Tibial nerve (tissue), 4 donors: ENCODE results near the gene CCNY. TPM values are rescaled to one million over a fixed set of nuclear protein-coding genes. Genes with fewer than 3 reads are reported as not detected.

Source experiments
- DNase-seq, 2 donors: peaks; one replicate each; pipeline ENCODE4 v3.0.0-alpha.2; 2019; ENCODE audit warnings: low spot score in 2 of 2
- H3K27ac ChIP-seq, 4 donors: fragments of 200-600 bp; sonication (generic) in 3 of 4; one replicate each; pipeline ENCODE4 v1.5.1; 2017 to 2019; ENCODE audit warnings: mild to moderate bottlenecking in 1 of 4
- H3K27me3 ChIP-seq, 2 donors: fragments of 200-600 bp; sonication (generic) in 1 of 2; one replicate each; pipeline versions ENCODE4 v1.5.1 to v1.6.0; 2017 to 2019
- H3K36me3 ChIP-seq, 3 donors: fragments of 200-600 bp; sonication (generic); one replicate each; pipeline ENCODE4 v1.5.1; 2018 to 2019
- H3K4me1 ChIP-seq, 4 donors: fragments of 200-600 bp; sonication (generic) in 3 of 4; one replicate each; pipeline ENCODE4 v1.5.1; 2017 to 2019
- H3K4me3 ChIP-seq, 4 donors: fragments of 200-600 bp; sonication (generic) in 3 of 4; one replicate each; pipeline ENCODE4 v1.5.1; 2017 to 2019; ENCODE audit warnings: mild to moderate bottlenecking in 1 of 4, moderate library complexity in 1 of 4
- H3K9me3 ChIP-seq, 4 donors: fragments of 200-600 bp; sonication (generic) in 3 of 4; one replicate each; pipeline ENCODE4 v1.5.1; 2017 to 2019
- EP300 ChIP-seq, 2 donors: sonication (generic); formaldehyde crosslinking; IDR thresholded peaks; one replicate each; pipeline ENCODE4 v1.6.1; 2017; ENCODE audit warnings: antibody characterized with exemption in 2 of 2, mild to moderate bottlenecking in 1 of 2
- POLR2A ChIP-seq, 2 donors: fragments of 450-650 bp; IDR thresholded peaks; one replicate each; pipeline ENCODE4 v1.6.1; 2017; ENCODE audit warnings: antibody characterized with exemption in 2 of 2, mild to moderate bottlenecking in 2 of 2, moderate library complexity in 2 of 2
- WGBS, 2 donors: methylation state at CpG; one replicate each; pipeline ENCODE4 v1.1.5; 2018; 5-methylcytosine and 5-hydroxymethylcytosine counted together
- total RNA-seq, 4 donors: library from RNA; depleted of rRNA; stranded (reverse); fragments of >200 nt; gene quantifications; one replicate each; pipeline ENCODE4 v1.1.0, GENCODE V29; 2016
- TF ChIP-seq, protein P1 (sequence below), 5 experiments: fragments of 200-600 bp in 3 of 5; fragments of 450-650 bp in 2 of 5; sonication (generic) in 3 of 5; IDR thresholded peaks; one replicate each; pipeline ENCODE4 v1.5.1; 2016 to 2019; ENCODE audit warnings: antibody characterized with exemption in 5 of 5, mild to moderate bottlenecking in 3 of 5, moderate library complexity in 2 of 5

Gene CCNY
- total RNA-seq, 4 donors from 2014 or later = 24.3 to 27.6 (median 26.5) TPM

DNA sequence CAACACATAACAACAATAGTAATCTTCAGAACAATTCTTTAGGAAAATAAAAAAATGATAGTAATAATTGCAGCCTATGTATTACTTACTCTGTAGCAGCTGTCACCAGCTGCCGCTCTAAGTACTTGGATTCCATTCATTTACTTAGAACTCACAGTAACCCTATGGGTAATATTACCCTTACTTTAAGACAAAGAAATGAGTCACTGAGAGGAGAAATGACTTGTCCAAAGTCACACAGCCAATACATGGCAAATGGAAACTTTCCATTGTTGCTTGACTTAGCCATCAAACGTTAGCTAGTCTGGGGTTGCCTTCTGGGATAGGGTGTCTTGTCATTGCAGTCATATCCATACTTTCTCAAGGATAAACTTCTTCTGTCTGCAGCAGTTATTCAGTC is 3.6 kb downstream of the CCNY start:
- Histone ChIP-seq H3K36me3 (no peaks in the 10 kb centered on the region), H3K4me3 (no peak overlapping the region), H3K4me1 (peaks cover 0 to 51% (median 18%) of the 10 kb centered on the region in 4 donors), H3K27me3 (no peaks in the 10 kb centered on the region), H3K9me3 (no peaks in the 10 kb centered on the region), H3K27ac (no peak overlapping the region)
- TF ChIP-seq, protein P1, sequence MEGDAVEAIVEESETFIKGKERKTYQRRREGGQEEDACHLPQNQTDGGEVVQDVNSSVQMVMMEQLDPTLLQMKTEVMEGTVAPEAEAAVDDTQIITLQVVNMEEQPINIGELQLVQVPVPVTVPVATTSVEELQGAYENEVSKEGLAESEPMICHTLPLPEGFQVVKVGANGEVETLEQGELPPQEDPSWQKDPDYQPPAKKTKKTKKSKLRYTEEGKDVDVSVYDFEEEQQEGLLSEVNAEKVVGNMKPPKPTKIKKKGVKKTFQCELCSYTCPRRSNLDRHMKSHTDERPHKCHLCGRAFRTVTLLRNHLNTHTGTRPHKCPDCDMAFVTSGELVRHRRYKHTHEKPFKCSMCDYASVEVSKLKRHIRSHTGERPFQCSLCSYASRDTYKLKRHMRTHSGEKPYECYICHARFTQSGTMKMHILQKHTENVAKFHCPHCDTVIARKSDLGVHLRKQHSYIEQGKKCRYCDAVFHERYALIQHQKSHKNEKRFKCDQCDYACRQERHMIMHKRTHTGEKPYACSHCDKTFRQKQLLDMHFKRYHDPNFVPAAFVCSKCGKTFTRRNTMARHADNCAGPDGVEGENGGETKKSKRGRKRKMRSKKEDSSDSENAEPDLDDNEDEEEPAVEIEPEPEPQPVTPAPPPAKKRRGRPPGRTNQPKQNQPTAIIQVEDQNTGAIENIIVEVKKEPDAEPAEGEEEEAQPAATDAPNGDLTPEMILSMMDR (IDR thresholded peaks at IDR 0.05) = no peak
- no peak for TF ChIP-seq EP300 (IDR thresholded peaks at IDR 0.05)
- WGBS, 2 donors = 81 to 82% methylated on average over 2 of the region's 2 CpGs
- DNase-seq = no peak

- TF ChIP-seq, protein P1 (IDR thresholded peaks at IDR 0.05) = no peak
- TF ChIP-seq POLR2A (IDR thresholded peaks at IDR 0.05) (no peak), EP300 (IDR thresholded peaks at IDR 0.05) (no peak)
- Histone ChIP-seq H3K9me3 (no peaks in the 10 kb centered on the region), H3K36me3 (no peaks in the 10 kb centered on the region), H3K27ac (peak overlapping the region in 1 of 4 donors; percentile 33), H3K4me1 (peaks cover 0 to 53% (median 17%) of the 10 kb centered on the region in 4 donors), H3K4me3 (no peak overlapping the region), H3K27me3 (no peaks in the 10 kb centered on the region)
- no peak for DNase-seq
- WGBS, 2 donors = 34 to 40% methylated on average over 6 of the region's 6 CpGs
Measured at GRCh38 chr10:35340975-35341374, 4.7 kb downstream of the CCNY start.

DNA sequence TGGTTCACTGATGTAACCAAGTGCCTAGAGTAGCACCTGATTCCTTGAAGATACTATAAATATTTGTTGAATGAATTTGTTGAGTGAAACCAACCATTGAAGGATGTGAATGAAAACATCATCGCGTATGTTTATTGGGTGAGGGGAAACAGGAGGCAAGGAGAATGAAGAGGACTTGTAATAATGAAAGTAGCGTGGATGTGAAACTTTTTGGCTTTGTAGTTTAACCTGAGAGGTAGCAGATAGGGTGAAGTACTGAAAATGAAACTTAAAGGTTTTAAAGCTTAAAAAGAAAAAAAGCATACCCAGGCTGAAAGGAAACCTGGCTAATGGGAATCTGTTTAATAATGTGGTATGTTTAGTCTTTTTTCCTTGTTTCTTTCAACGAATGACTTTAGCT is 5.2 kb downstream of the CCNY start:
- H3K9me3 ChIP-seq = no peaks in the 10 kb centered on the region
- H3K27ac ChIP-seq = peak overlapping the region in 1 of 4 donors; percentile 33
- no peaks in the 10 kb centered on the region for H3K27me3 ChIP-seq
- no peaks in the 10 kb centered on the region for H3K36me3 ChIP-seq
- no peak overlapping the region for H3K4me3 ChIP-seq
- DNase-seq = no peak
- TF ChIP-seq, protein P1 (IDR thresholded peaks at IDR 0.05) = no peak
- TF ChIP-seq EP300 (IDR thresholded peaks at IDR 0.05) (no peak), POLR2A (IDR thresholded peaks at IDR 0.05) (no peak)
- WGBS, 2 donors = 74 to 79% methylated on average over 4 of the region's 4 CpGs
- peaks cover 0 to 58% (median 20%) of the 10 kb centered on the region in 4 donors for H3K4me1 ChIP-seq

DNA sequence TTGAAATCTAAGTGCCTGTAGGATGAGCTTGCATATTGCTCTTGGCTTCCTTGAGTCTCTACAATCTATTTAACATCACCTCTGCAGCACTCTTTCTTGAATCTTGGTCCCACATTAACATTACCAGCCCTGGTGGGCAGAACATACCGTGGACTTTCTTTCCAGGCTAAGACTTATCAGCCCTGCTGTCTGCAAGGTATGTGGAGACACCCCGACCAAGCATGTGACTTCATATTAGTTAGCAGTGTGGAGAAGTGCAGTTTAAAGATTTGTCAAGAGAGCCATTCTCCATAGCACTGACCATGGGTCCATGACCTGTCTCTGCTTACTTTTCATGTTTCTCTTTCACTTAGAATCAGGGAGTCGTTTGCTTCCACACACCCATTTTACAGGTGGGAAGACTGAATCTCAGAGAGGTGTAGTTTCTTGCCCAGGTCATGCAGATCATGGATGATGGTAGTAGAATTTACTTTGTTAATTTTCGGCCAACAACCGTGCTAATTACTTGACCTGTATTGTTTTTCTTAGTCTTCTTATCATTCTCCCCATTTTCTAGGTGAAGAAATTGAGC is 6.0 kb downstream of the CCNY start:
- WGBS, 2 donors = 96% methylated on average over 5 of the region's 5 CpGs
- peaks cover 0 to 66% (median 27%) of the 10 kb centered on the region in 4 donors for H3K4me1 ChIP-seq
- no peak for TF ChIP-seq EP300 (IDR thresholded peaks at IDR 0.05)
- TF ChIP-seq, protein P1 (IDR thresholded peaks at IDR 0.05) = no peak
- no peak for TF ChIP-seq POLR2A (IDR thresholded peaks at IDR 0.05)

GRCh38 chr10:35343739-35344138 is 7.4 kb downstream of the CCNY start:
- DNase-seq = no peak
- Histone ChIP-seq H3K27ac (no peak overlapping the region), H3K4me3 (no peak overlapping the region), H3K4me1 (peaks cover 0 to 68% (median 23%) of the 10 kb centered on the region in 4 donors), H3K36me3 (no peaks in the 10 kb centered on the region), H3K9me3 (no peaks in the 10 kb centered on the region), H3K27me3 (no peaks in the 10 kb centered on the region)
- TF ChIP-seq, protein P1 (IDR thresholded peaks at IDR 0.05) = no peak
- TF ChIP-seq POLR2A (IDR thresholded peaks at IDR 0.05) (no peak), EP300 (IDR thresholded peaks at IDR 0.05) (no peak)

More for the DNA sequence above, 6.0 kb downstream of the CCNY start:
- H3K4me3 ChIP-seq = no peak overlapping the region
- H3K36me3 ChIP-seq = no peaks in the 10 kb centered on the region
- no peaks in the 10 kb centered on the region for H3K9me3 ChIP-seq
- no peak for DNase-seq
- H3K27ac ChIP-seq = no peak overlapping the region
- no peaks in the 10 kb centered on the region for H3K27me3 ChIP-seq
